Fibroblast of lung (primary cell): ENCODE measurements around the gene DNM3. TPM values are rescaled to one million over a fixed set of nuclear protein-coding genes. Genes with fewer than 3 reads are reported as not detected.

ENCODE experiments used
- DNase-seq, 2 donors: peaks; one replicate each; pipeline versions ENCODE4 v3.0.0 to v3.0.0-alpha.2; 2010; ENCODE audit warnings: low read depth in 2 of 2
- H2AFZ ChIP-seq: 2 replicates; pipeline ENCODE4 v1.5.1; 2012; ENCODE audit warnings: low read length, control low read depth, inconsistent platforms
- H3K27ac ChIP-seq: 2 replicates; pipeline ENCODE4 v1.5.1; 2011; ENCODE audit warnings: low read length, control low read depth; ENCODE audit not compliant: insufficient read depth
- H3K27me3 ChIP-seq: 2 replicates; pipeline ENCODE4 v1.5.1; 2011; ENCODE audit warnings: mild to moderate bottlenecking, low read length; ENCODE audit not compliant: control insufficient read depth, insufficient read depth
- H3K36me3 ChIP-seq: 2 replicates; pipeline ENCODE4 v1.5.1; 2011; ENCODE audit warnings: low read length; ENCODE audit not compliant: control insufficient read depth, insufficient read depth
- H3K4me1 ChIP-seq: 2 replicates; pipeline ENCODE4 v1.5.1; 2011; ENCODE audit warnings: low read length; ENCODE audit not compliant: control insufficient read depth, insufficient read depth; ENCODE audit errors: extremely low read depth
- H3K4me2 ChIP-seq: 2 replicates; pipeline ENCODE4 v1.5.1; 2011; ENCODE audit warnings: low read length, control low read depth; ENCODE audit not compliant: insufficient read depth; ENCODE audit errors: extremely low read depth
- H3K4me3 ChIP-seq, 4 experiments: fragments of 200-600 bp in 1 of 4; sonication (generic) in 1 of 4; replicated peaks in 1 of 4; 2 replicates each; pipeline ENCODE4 v1.5.1; 2011 to 2016; ENCODE audit warnings: low read length in 4 of 4, low read depth in 3 of 4, mild to moderate bottlenecking in 3 of 4, control low read depth in 2 of 4, inconsistent platforms in 1 of 4, mixed read lengths in 1 of 4; ENCODE audit not compliant: insufficient read depth in 1 of 4; ENCODE audit errors: control extremely low read depth in 1 of 4
- H3K79me2 ChIP-seq: 2 replicates; pipeline ENCODE4 v1.5.1; 2012; ENCODE audit warnings: mild to moderate bottlenecking, low read length, inconsistent platforms; ENCODE audit not compliant: control insufficient read depth, insufficient read depth
- H3K9ac ChIP-seq: 2 replicates; pipeline ENCODE4 v1.5.1; 2011; ENCODE audit warnings: mild to moderate bottlenecking, low read length, control low read depth; ENCODE audit not compliant: insufficient read depth
- H3K9me3 ChIP-seq: 2 replicates; pipeline ENCODE4 v1.5.1; 2012; ENCODE audit warnings: low read depth, low read length; ENCODE audit not compliant: control insufficient read depth, insufficient read depth
- H4K20me1 ChIP-seq: 2 replicates; pipeline ENCODE4 v1.5.1; 2011; ENCODE audit warnings: low read length; ENCODE audit not compliant: control insufficient read depth, insufficient read depth; ENCODE audit errors: extremely low read depth
- EZH2 ChIP-seq: IDR thresholded peaks from 2 replicates; pipeline ENCODE4 v1.5.1; 2012; ENCODE audit warnings: low read length, control low read depth, mild to moderate bottlenecking; ENCODE audit errors: missing control alignments
- polyA plus RNA-seq, 2 donors: library from polyadenylated mRNA; depleted of rRNA in 1 of 2; stranded (reverse) in 1 of 2; unstranded in 1 of 2; fragments of >200 nt; gene quantifications; 2 replicates each; pipeline ENCODE4 v1.2.1, GENCODE V29; 2011 to 2012; ENCODE audit warnings: missing spikeins in 1 of 2
- total RNA-seq: library from RNA; depleted of rRNA; stranded (reverse); fragments of >200 nt; gene quantifications from 2 replicates; pipeline ENCODE4 v1.2.1, GENCODE V29; 2014
- TF ChIP-seq, protein P1 (sequence below), 2 donors: IDR thresholded peaks in 1 of 2; conservative IDR thresholded peaks in 1 of 2; 1 replicate in 1 of 2; 2 replicates in 1 of 2; pipeline ENCODE4 v1.5.1; 2011 to 2012; ENCODE audit warnings: low read length in 2 of 2, control low read depth in 1 of 2, inconsistent platforms in 1 of 2, low read depth in 1 of 2, mild to moderate bottlenecking in 1 of 2

DNM3 gene
- total and polyA plus RNA-seq, 2 donors (not counting 1 experiment from before 2014, with no cell fraction given) = 1.6 to 3.6 TPM

DNA sequence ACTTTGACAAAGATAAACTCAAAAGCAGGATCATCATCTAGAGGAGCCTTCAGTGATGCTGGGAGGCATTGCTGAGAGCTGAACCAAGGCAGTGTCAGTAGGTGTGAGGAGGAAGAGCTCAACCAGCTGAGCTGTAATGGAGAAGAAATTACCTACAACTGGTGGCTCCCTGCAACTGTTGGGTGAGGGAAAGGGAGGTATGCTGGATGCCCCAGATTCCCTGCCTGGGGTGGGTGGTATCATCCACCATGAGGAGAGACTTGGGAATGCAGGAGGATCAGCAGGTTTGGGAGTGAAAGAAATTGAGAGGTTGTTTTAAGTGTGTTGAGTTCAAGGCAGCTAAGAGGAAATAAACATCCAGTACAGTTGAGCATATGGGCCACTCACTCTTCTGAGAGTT is 199.8 kb downstream of the DNM3 start:
- no peaks in the 10 kb centered on the region for H3K36me3 ChIP-seq
- no peak overlapping the region for H2AFZ ChIP-seq

DNA sequence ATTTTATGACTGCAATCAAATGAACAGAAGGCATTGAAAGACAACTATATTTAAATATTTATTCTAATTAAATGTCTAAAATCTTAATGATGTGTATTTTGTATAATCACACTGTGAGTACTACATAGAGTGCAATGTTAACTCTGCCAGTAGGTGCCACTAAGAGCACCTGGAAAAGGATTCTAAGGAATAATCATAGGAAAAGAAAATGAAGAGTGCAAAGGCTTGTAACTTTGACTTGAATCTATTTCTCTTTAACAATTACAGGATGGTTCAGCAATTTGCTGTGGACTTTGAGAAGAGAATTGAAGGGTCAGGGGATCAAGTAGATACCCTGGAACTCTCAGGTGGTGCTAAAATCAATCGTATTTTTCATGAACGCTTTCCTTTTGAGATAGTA is 200.4 kb downstream of the DNM3 start:
- Histone ChIP-seq H3K4me2 (no peak overlapping the region), H3K9me3 (no peaks in the 10 kb centered on the region), H3K27ac (no peak overlapping the region), H3K9ac (no peak overlapping the region), H3K4me3 (no peak overlapping the region), H3K36me3 (no peaks in the 10 kb centered on the region), H4K20me1 (no peaks in the 10 kb centered on the region), H2AFZ (no peak overlapping the region), H3K79me2 (no peaks in the 10 kb centered on the region), H3K4me1 (no peaks in the 10 kb centered on the region), H3K27me3 (no peaks in the 10 kb centered on the region)
- DNase-seq = peak; percentile 41 to 46
- TF ChIP-seq, protein P1, sequence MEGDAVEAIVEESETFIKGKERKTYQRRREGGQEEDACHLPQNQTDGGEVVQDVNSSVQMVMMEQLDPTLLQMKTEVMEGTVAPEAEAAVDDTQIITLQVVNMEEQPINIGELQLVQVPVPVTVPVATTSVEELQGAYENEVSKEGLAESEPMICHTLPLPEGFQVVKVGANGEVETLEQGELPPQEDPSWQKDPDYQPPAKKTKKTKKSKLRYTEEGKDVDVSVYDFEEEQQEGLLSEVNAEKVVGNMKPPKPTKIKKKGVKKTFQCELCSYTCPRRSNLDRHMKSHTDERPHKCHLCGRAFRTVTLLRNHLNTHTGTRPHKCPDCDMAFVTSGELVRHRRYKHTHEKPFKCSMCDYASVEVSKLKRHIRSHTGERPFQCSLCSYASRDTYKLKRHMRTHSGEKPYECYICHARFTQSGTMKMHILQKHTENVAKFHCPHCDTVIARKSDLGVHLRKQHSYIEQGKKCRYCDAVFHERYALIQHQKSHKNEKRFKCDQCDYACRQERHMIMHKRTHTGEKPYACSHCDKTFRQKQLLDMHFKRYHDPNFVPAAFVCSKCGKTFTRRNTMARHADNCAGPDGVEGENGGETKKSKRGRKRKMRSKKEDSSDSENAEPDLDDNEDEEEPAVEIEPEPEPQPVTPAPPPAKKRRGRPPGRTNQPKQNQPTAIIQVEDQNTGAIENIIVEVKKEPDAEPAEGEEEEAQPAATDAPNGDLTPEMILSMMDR (conservative IDR thresholded peaks at IDR 0.05 in 1 of 2, IDR thresholded peaks at IDR 0.05 in 1 of 2; ENCODE audit: low read depth in 1 of 2, low read length in 2 of 2) = peak; percentile 31 to 39
- no peak for TF ChIP-seq EZH2

More for the DNA sequence above, 199.8 kb downstream of the DNM3 start:
- H3K79me2 ChIP-seq = no peaks in the 10 kb centered on the region
- no peaks in the 10 kb centered on the region for H3K9me3 ChIP-seq
- H3K9ac ChIP-seq = no peak overlapping the region
- H3K4me1 ChIP-seq = no peaks in the 10 kb centered on the region
- no peaks in the 10 kb centered on the region for H4K20me1 ChIP-seq
- no peak for DNase-seq
- no peak overlapping the region for H3K4me2 ChIP-seq
- no peak overlapping the region for H3K4me3 ChIP-seq
- no peaks in the 10 kb centered on the region for H3K27me3 ChIP-seq
- H3K27ac ChIP-seq = no peak overlapping the region
- no peak for TF ChIP-seq EZH2
- TF ChIP-seq, protein P1 (conservative IDR thresholded peaks at IDR 0.05 in 1 of 2, IDR thresholded peaks at IDR 0.05 in 1 of 2; ENCODE audit: low read depth in 1 of 2, low read length in 2 of 2) = no peak

GRCh38 chr1:172043900-172044299 is 202.6 kb downstream of the DNM3 start:
- no peak overlapping the region for H2AFZ ChIP-seq
- H3K36me3 ChIP-seq = no peaks in the 10 kb centered on the region
- no peak overlapping the region for H3K4me2 ChIP-seq
- no peak for DNase-seq
- H3K27me3 ChIP-seq = no peaks in the 10 kb centered on the region
- no peaks in the 10 kb centered on the region for H3K79me2 ChIP-seq
- H3K4me1 ChIP-seq = no peaks in the 10 kb centered on the region
- no peak overlapping the region for H3K9ac ChIP-seq
- H3K4me3 ChIP-seq = no peak overlapping the region
- TF ChIP-seq EZH2 = no peak
- TF ChIP-seq, protein P1 (conservative IDR thresholded peaks at IDR 0.05 in 1 of 2, IDR thresholded peaks at IDR 0.05 in 1 of 2; ENCODE audit: low read depth in 1 of 2, low read length in 2 of 2) = no peak
- no peak overlapping the region for H3K27ac ChIP-seq
- H3K9me3 ChIP-seq = no peaks in the 10 kb centered on the region
- H4K20me1 ChIP-seq = no peaks in the 10 kb centered on the region
